ENCODE results near the gene OAS1. TPM values are rescaled to one million over a fixed set of nuclear protein-coding genes. Genes with fewer than 3 reads are reported as not detected.

The OAS1 gene
- polyA plus RNA-seq, 1 donor (not counting 4 experiments of a cell fraction or from before 2014, with no cell fraction given): 88.3 TPM

- Histone ChIP-seq H3K9me1 (ENCODE audit: control insufficient read depth, extremely low read depth, insufficient read depth, low read length) (no peaks in the 10 kb centered on the region), H3K4me2 (ENCODE audit: control insufficient read depth, extremely low read depth, insufficient read depth, low read depth, low read length) (no peak overlapping the region), H3K27ac (ENCODE audit: control insufficient read depth, insufficient read depth, low read length) (no peak overlapping the region), H3K36me3 (ENCODE audit: control insufficient read depth in 2 of 2, extremely low read depth in 1 of 2, insufficient read depth in 2 of 2, low read length in 2 of 2) (no peaks in the 10 kb centered on the region), H4K20me1 (ENCODE audit: control insufficient read depth, extremely low read depth, insufficient read depth, low read length) (no peaks in the 10 kb centered on the region), H3K4me3 (ENCODE audit: control insufficient read depth in 2 of 3, extremely low read depth in 1 of 3, insufficient read depth in 2 of 3, low read depth in 1 of 3, low read length in 3 of 3) (no peak overlapping the region), H3K27me3 (ENCODE audit: control insufficient read depth, extremely low read depth, insufficient read depth, low read length) (no peaks in the 10 kb centered on the region), H3K79me2 (ENCODE audit: control insufficient read depth, insufficient read depth, low read length) (no peaks in the 10 kb centered on the region), H3K9ac (ENCODE audit: control insufficient read depth, extremely low read depth, insufficient read depth, low read length) (no peak overlapping the region), H3K4me1 (ENCODE audit: control insufficient read depth, extremely low read depth, insufficient read depth, low read length) (no peaks in the 10 kb centered on the region), H3K9me3 (ENCODE audit: control insufficient read depth, low read depth, low read length) (no peaks in the 10 kb centered on the region), H2AFZ (ENCODE audit: control insufficient read depth, low read length) (no peak overlapping the region)
- DNase-seq (ENCODE audit: low read depth, low spot score): no peak
- no peak for TF ChIP-seq EZH2 (IDR thresholded peaks at IDR 0.05; ENCODE audit: low read length)
- TF ChIP-seq, protein P1, sequence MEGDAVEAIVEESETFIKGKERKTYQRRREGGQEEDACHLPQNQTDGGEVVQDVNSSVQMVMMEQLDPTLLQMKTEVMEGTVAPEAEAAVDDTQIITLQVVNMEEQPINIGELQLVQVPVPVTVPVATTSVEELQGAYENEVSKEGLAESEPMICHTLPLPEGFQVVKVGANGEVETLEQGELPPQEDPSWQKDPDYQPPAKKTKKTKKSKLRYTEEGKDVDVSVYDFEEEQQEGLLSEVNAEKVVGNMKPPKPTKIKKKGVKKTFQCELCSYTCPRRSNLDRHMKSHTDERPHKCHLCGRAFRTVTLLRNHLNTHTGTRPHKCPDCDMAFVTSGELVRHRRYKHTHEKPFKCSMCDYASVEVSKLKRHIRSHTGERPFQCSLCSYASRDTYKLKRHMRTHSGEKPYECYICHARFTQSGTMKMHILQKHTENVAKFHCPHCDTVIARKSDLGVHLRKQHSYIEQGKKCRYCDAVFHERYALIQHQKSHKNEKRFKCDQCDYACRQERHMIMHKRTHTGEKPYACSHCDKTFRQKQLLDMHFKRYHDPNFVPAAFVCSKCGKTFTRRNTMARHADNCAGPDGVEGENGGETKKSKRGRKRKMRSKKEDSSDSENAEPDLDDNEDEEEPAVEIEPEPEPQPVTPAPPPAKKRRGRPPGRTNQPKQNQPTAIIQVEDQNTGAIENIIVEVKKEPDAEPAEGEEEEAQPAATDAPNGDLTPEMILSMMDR (optimal IDR thresholded peaks at IDR 0.05 in 1 of 3, IDR thresholded peaks at IDR 0.05 in 1 of 3, conservative IDR thresholded peaks at IDR 0.05 in 1 of 3; ENCODE audit: extremely low read depth in 1 of 3, insufficient read depth in 2 of 3, low read length in 3 of 3): no peak
- FAIRE-seq: no peak
- dilution Hi-C loops (cut with MboI; ENCODE audit: extremely low pct_ligation_motif_present, low sequenced_read_pairs): no loop called here
Observed at GRCh38 chr12:112862636-112863290, 44.0 kb upstream of the OAS1 start.

GRCh38 chr12:112868459-112869041 lies 38.2 kb upstream of the OAS1 start:
- H3K9me1 ChIP-seq (ENCODE audit: control insufficient read depth, extremely low read depth, insufficient read depth, low read length): no peaks in the 10 kb centered on the region
- peaks cover 3% of the 10 kb centered on the region for H3K27me3 ChIP-seq (ENCODE audit: control insufficient read depth, extremely low read depth, insufficient read depth, low read length)
- dilution Hi-C loops (cut with MboI; ENCODE audit: extremely low pct_ligation_motif_present, low sequenced_read_pairs): no loop called here
- DNase-seq (ENCODE audit: low read depth, low spot score): no peak
- H3K9ac ChIP-seq (ENCODE audit: control insufficient read depth, extremely low read depth, insufficient read depth, low read length): no peak overlapping the region
- no peak overlapping the region for H2AFZ ChIP-seq (ENCODE audit: control insufficient read depth, low read length)
- H3K79me2 ChIP-seq (ENCODE audit: control insufficient read depth, insufficient read depth, low read length): no peaks in the 10 kb centered on the region
- no peaks in the 10 kb centered on the region for H3K36me3 ChIP-seq (ENCODE audit: control insufficient read depth in 2 of 2, extremely low read depth in 1 of 2, insufficient read depth in 2 of 2, low read length in 2 of 2)
- no peak overlapping the region for H3K4me2 ChIP-seq (ENCODE audit: control insufficient read depth, extremely low read depth, insufficient read depth, low read depth, low read length)
- FAIRE-seq: no peak
- H3K9me3 ChIP-seq (ENCODE audit: control insufficient read depth, low read depth, low read length): no peaks in the 10 kb centered on the region
- no peaks in the 10 kb centered on the region for H3K4me1 ChIP-seq (ENCODE audit: control insufficient read depth, extremely low read depth, insufficient read depth, low read length)
- H4K20me1 ChIP-seq (ENCODE audit: control insufficient read depth, extremely low read depth, insufficient read depth, low read length): no peaks in the 10 kb centered on the region
- TF ChIP-seq, protein P1 (optimal IDR thresholded peaks at IDR 0.05 in 1 of 3, IDR thresholded peaks at IDR 0.05 in 1 of 3, conservative IDR thresholded peaks at IDR 0.05 in 1 of 3; ENCODE audit: extremely low read depth in 1 of 3, insufficient read depth in 2 of 3, low read length in 3 of 3): no peak
- TF ChIP-seq EZH2 (IDR thresholded peaks at IDR 0.05; ENCODE audit: low read length): no peak
- H3K27ac ChIP-seq (ENCODE audit: control insufficient read depth, insufficient read depth, low read length): no peak overlapping the region
- H3K4me3 ChIP-seq (ENCODE audit: control insufficient read depth in 2 of 3, extremely low read depth in 1 of 3, insufficient read depth in 2 of 3, low read depth in 1 of 3, low read length in 3 of 3): no peak overlapping the region
